Activated CD8-positive, alpha-beta T cell treated with anti-CD3 and anti-CD28 coated beads for 36 hours (primary cell): ENCODE data around the gene VPS35L. TPM values are rescaled to one million over a fixed set of nuclear protein-coding genes. Genes with fewer than 3 reads are reported as not detected.

Source experiments
- ATAC-seq: fragments of 200-7000 bp; cut with Tn5 transposase; one replicate; pipeline ENCODE4 v1.10.0; 2021; ENCODE audit warnings: mild to moderate bottlenecking, moderate library complexity
- CTCF ChIA-PET: fragments of 350-600 bp; sonication (Branson Sonifier 250); formaldehyde crosslinking; loops from one replicate; lab custom pipeline; 2021; ENCODE audit warnings: antibody characterized with exemption; lab: Charles Lee
- POLR2A ChIA-PET: fragments of 350-600 bp; sonication (Branson Sonifier 250); formaldehyde crosslinking; loops from one replicate; lab custom pipeline; 2021; ENCODE audit warnings: antibody characterized with exemption; lab: Charles Lee
- DNase-seq: peaks from one replicate; pipeline ENCODE4 v3.0.0-alpha.2; 2020
- H3K27ac Mint-ChIP-seq: one replicate; pipeline ENCODE4 v1.8.0; 2021; ENCODE audit warnings: mild to moderate bottlenecking, mixed read lengths
- H3K27me3 Mint-ChIP-seq: one replicate; pipeline ENCODE4 v1.8.0; 2021; ENCODE audit warnings: mixed read lengths
- H3K36me3 Mint-ChIP-seq: one replicate; pipeline ENCODE4 v1.8.0; 2021; ENCODE audit warnings: low read depth, mixed read lengths
- H3K4me1 Mint-ChIP-seq: one replicate; pipeline ENCODE4 v1.8.0; 2021; ENCODE audit warnings: low read depth, mixed read lengths
- H3K4me3 Mint-ChIP-seq: one replicate; pipeline ENCODE4 v1.8.0; 2021; ENCODE audit warnings: mild to moderate bottlenecking, moderate library complexity, mixed read lengths
- H3K9me3 Mint-ChIP-seq: one replicate; pipeline ENCODE4 v1.8.0; 2021; ENCODE audit warnings: mixed read lengths
- intact Hi-C: fragments of 100-400 bp; cut with micrococcal nuclease; formaldehyde crosslinking; loops from one replicate; pipeline ENCODE4 v1.10.0; 2022
- total RNA-seq, 2 experiments: library from RNA; stranded (reverse); gene quantifications; one replicate each; pipeline ENCODE4 v1.2.3, GENCODE V29; 2021
- TF ChIP-seq, protein P1 (sequence below): fragments of 200-600 bp; IDR thresholded peaks from one replicate; pipeline ENCODE4 v1.8.0; 2022; ENCODE audit warnings: antibody characterized with exemption, mild to moderate bottlenecking

VPS35L gene
- total RNA-seq, 2 experiments from 2014 or later = 32.1 to 34.8 TPM

DNA sequence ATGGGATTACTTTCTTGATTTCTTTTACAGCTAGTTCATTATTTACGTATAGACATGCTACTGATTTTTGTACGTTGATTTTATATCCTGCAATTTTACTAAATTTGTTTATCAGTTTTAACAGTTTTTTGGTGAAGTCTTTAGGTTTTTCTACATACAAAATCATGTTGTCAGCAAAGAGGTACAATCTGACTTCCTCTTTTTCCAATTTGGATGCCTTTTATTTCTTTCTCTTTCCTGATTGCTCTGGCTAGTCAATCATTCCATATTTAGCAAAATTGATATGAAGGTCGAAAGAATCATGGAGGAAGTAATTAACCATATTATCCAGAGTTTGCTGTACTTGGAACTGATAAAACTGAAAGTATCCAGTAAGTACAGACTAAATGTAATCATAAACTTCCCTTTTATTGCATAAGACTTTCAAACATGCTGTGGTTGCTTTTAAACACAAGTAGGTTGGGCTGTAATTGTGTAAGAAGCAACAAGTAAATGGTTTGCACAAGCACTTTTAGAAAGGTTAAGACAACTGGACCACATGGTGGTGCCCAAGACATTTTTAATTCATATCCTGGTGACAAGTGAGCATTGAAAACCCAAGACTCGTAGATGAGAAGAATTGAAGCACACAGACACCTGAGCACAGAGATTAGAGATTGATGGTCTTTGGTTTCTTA lies 42.0 kb upstream of the VPS35L start:
- DNase-seq = no peak
- Mint-ChIP-seq H3K27ac (no peak overlapping the region), H3K9me3 (no peaks in the 10 kb centered on the region), H3K27me3 (no peaks in the 10 kb centered on the region), H3K4me3 (no peak overlapping the region), H3K36me3 (peaks cover 45% of the 10 kb centered on the region), H3K4me1 (peaks cover 30% of the 10 kb centered on the region)
- ChIA-PET CTCF (interaction anchor here (0.9 to 1.6 kb wide), 3 partner anchors 9 to 42 kb away, joined by 3 to 6 read pairs (median 4); partner anchors contain the start of gene VPS35L), POLR2A (no interaction called here)
- intact Hi-C loops = no loop called here
- ATAC-seq = no peak
- TF ChIP-seq, protein P1, sequence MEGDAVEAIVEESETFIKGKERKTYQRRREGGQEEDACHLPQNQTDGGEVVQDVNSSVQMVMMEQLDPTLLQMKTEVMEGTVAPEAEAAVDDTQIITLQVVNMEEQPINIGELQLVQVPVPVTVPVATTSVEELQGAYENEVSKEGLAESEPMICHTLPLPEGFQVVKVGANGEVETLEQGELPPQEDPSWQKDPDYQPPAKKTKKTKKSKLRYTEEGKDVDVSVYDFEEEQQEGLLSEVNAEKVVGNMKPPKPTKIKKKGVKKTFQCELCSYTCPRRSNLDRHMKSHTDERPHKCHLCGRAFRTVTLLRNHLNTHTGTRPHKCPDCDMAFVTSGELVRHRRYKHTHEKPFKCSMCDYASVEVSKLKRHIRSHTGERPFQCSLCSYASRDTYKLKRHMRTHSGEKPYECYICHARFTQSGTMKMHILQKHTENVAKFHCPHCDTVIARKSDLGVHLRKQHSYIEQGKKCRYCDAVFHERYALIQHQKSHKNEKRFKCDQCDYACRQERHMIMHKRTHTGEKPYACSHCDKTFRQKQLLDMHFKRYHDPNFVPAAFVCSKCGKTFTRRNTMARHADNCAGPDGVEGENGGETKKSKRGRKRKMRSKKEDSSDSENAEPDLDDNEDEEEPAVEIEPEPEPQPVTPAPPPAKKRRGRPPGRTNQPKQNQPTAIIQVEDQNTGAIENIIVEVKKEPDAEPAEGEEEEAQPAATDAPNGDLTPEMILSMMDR = no peak

- DNase-seq (no peak), ATAC-seq (no peak)
- POLR2A ChIA-PET = no interaction called here
- H3K4me3 Mint-ChIP-seq = no peak overlapping the region
- H3K27me3 Mint-ChIP-seq = no peaks in the 10 kb centered on the region
- peaks cover 45% of the 10 kb centered on the region for H3K36me3 Mint-ChIP-seq
- intact Hi-C loops = no loop called here
- H3K4me1 Mint-ChIP-seq = peaks cover 38% of the 10 kb centered on the region
- H3K27ac Mint-ChIP-seq = no peak overlapping the region
- H3K9me3 Mint-ChIP-seq = no peaks in the 10 kb centered on the region
- TF ChIP-seq, protein P1 = no peak
- CTCF ChIA-PET = interaction anchor here (3.9 kb wide), 1 partner anchor 13 kb away, joined by 23 read pairs; no protein-coding TSS in a partner anchor
These were observed 39.7 kb upstream of the VPS35L start for GRCh38 chr16:19515757-19516156.

DNA sequence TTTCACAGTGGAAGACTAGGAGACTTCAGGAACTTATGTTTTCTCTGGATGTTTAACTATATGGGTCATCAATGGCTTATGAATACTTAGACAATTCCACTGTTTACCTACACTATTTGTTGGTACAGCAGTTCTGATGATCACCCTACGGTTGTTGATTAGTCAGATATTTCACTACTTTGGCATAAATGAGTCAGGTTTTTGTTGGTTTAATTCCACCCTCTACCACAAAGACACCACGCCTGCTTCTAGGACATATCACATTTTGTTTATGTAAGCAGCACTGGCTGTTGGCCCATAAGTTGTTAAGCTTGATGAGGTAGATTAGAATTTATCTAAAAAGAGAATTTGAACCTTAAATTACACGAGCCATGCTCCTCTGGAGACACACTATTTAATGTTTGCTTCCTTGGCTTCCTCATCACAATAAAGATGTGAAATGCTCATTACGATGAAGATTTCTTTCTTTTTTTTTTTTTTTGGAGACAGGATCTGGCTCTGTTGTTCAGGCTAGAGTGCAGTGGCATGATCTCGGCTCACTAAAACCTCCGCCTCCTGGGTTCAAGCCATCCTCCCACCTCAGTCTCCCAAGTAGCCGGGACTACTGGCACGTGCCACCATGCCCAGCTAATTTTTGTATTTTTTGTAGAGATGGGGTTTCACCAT lies 37.9 kb upstream of the VPS35L start:
- Mint-ChIP-seq H3K4me1 (peaks cover 46% of the 10 kb centered on the region), H3K4me3 (no peak overlapping the region), H3K27me3 (no peaks in the 10 kb centered on the region), H3K27ac (no peak overlapping the region), H3K9me3 (no peaks in the 10 kb centered on the region), H3K36me3 (peaks cover 35% of the 10 kb centered on the region)
- intact Hi-C loops = no loop called here
- TF ChIP-seq, protein P1 = no peak
- POLR2A ChIA-PET = no interaction called here
- DNase-seq (peak; percentile 29), ATAC-seq (no peak)
- CTCF ChIA-PET = interaction anchor here (3.9 kb wide), 1 partner anchor 15 kb away, joined by 23 read pairs; no protein-coding TSS in a partner anchor

DNA sequence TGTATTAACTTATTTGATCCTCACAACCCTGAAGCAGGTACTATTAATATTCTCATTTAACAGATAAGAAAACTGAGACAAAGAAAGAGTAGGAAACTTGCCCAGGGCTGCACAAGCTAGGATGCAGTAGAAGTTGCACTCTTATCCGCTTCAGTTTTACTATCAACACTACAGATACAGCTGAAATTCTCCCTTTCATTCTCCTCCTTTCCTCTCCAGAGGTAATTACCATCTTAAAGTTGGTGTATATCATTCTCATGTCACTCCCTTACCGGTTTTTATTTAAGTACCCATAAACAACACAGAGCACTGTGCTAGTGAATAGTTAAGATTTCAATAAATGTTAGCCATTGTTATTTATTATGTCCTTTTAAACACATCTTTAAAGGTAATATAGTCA lies 37.1 kb upstream of the VPS35L start:
- H3K36me3 Mint-ChIP-seq = peaks cover 31% of the 10 kb centered on the region
- TF ChIP-seq, protein P1 = no peak
- peaks cover 49% of the 10 kb centered on the region for H3K4me1 Mint-ChIP-seq
- no peaks in the 10 kb centered on the region for H3K27me3 Mint-ChIP-seq
- intact Hi-C loops = no loop called here
- ChIA-PET POLR2A (no interaction called here), CTCF (interaction anchor here (1.6 to 3.9 kb wide), 2 partner anchors 16 kb away, joined by 5 to 23 read pairs; no protein-coding TSS in a partner anchor)
- DNase-seq = no peak
- H3K27ac Mint-ChIP-seq = no peak overlapping the region
- no peak overlapping the region for H3K4me3 Mint-ChIP-seq
- H3K9me3 Mint-ChIP-seq = no peaks in the 10 kb centered on the region
- ATAC-seq = no peak
